CD4-positive, alpha-beta T cell treated with Interleukin-12 subunit alpha and Interleukin-12 subunit beta, for 1 hour (primary cell): Measurements from ENCODE around the gene CD248.
"Not testable (repeated sequence)": the region's sequence is repeated elsewhere in the genome, so short reads cannot be mapped to it uniquely, and the experiment has no call there.

Experiments
- DNase-seq: peaks from one replicate; pipeline ENCODE4 v3.0.0-alpha.2; 2020

The CD248 gene

DNA sequence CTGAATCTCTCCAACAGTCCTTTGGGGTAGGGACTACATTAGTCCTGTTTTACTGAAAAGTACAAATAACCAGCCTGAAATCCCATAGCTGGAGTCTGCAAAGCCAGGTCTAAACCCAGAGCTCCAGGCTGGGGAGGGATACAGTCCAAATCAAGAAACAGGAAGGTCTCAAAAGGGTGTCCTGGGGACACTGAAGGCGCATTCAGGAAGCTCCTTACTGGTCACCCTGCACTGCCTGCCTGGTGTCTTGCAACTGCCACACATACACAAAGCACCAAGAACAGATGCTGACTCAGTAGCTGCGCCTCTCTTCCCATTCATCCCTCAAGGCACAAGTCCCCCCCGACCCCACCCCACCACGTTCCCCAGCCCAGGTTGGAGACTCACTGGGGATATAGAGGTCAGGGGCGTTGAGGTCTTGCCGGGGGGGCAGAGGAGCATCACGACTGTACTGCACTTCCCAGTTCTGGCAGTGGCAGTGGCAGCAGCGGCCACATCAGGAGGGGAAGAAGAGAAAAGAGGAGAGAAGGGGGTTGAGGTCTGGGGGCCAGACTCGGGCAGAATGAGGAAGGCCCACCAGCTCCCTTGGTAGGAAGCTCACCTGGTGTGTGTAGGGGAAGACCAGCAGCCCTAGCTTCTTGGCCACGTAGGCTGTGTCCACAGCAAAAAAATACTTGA, 29.5 kb downstream of the CD248 start:
- DNase-seq, result no peak

GRCh38 chr11:66286699-66287098, 30.1 kb downstream of the CD248 start:
- DNase-seq, result no peak

DNA sequence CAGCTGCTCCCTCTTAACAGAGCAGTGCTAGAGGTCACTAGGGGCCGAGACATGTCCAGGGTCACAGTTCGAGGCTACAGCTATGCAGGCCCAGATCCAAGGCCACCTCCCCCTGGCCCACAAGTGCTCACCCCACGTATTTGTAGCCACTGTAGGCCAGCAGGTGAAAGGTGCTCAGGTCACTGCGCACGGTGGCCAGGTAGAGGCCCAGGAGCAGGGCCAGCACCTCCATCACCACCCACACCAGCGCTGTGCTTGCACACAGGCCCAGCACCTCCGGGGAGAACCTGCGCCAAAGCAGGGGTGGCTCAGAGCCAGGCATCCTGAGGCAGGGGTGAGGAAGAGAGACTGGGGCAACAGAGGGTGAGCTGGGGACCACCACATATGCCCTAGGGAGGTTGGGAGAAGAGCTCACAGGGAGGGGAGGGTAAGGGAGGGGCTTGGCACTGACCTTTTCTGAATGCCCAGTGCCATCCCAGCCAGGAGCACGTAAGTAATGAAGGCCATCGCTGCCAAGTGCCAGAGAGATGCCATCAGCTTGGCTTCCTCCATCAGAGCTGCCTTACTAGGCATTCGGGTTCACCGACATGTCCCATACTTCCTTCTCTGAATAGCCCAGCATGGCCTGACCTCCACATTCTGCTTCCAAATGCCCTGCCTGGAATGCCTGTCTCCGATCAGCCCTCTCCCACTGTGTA, 31.4 kb downstream of the CD248 start:
- DNase-seq, result no peak

DNA sequence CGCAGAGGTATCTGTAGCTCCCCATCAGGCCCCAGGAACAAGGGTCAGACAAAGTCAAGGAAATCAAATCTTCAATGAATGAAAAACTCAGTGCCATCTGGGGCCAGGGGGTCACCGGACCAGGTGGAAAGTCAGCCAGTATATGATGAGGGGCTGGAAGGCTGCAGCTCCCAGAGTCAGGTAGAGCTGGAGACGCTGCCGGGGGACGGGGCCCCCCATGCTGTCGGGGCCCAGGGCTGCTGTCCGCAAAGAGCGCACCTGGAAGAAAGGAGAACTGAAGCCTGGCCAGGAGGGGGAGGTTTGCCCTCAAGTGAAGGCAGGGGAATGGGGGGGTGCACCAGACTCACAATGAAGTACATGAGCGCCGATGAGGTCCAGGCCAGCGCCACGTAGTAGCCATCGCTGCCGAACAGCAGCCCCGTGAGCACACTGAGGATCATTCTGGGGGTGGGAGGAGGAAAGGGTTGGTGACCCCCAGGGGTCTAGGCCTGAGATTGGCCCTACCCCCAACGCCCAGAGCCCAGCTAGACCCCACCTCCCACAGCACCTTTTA, 32.2 kb downstream of the CD248 start:
- no peak for DNase-seq

- no peak for DNase-seq
Measured at GRCh38 chr11:66283461-66284105, 33.3 kb downstream of the CD248 start.

GRCh38 chr11:66282468-66283455, 34.1 kb downstream of the CD248 start:
- DNase-seq, result peak; percentile 99

- no peak for DNase-seq
Measured at GRCh38 chr11:66281776-66282467, 34.9 kb downstream of the CD248 start.

GRCh38 chr11:66281001-66281400, 35.8 kb downstream of the CD248 start:
- no peak for DNase-seq

DNA sequence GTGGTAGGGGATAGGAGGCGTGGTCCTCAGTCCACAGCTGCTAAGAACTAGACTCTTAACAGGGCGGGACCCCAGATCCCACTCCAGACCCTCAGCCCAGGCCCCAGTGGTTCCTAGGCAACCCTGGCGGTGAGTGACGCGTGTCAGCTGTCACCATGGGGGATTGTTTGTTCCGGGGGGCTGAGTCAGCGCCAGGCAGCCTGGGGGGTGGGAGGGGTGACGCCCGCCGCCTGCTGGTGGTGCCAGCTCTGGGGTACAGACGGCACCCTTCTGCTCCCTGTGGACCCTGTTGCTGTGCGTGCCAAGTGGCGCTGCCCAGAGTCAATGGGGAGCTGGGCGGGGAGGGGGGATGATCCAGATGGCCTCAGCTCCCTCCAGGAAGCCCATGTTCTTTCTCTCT, 36.4 kb downstream of the CD248 start:
- DNase-seq, result no peak

- DNase-seq, result no peak
Measured at GRCh38 chr11:66279092-66279734, 37.6 kb downstream of the CD248 start.

DNA sequence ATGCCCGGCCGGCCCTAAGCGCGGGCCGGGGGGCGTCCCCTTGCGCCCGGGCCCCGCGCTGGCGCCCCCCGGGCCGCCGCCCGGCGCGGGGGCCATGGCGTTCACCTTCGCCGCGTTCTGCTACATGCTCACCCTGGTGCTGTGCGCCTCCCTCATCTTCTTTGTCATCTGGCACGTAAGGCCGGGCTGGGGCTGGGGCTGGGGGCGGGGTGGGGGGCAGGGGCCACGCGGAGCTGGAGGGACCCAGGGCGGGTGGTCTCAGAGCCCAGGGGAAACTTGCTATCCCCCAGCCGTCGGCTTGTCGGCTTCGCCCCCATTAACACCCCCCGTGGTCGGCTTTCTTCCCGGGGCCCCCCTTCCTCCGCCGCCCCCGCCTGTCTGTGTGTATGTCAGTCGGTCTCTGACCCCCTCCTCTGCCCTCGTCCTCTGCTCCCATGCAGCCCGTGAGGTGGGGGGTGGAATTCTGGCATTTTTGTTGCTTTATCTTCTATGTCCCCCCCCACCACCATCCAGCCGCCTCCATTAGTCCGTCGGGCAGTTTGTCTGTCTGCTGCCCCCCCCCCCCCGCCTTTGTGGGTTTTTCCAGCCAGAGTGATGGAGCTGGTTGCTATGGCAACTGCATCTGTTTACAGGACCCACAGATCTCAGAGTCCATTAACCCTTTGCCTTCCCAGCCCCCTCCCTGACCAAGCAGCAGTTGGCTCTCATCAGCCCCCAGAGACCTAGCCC, 38.3 kb downstream of the CD248 start:
- DNase-seq, result peak; percentile 68

DNA sequence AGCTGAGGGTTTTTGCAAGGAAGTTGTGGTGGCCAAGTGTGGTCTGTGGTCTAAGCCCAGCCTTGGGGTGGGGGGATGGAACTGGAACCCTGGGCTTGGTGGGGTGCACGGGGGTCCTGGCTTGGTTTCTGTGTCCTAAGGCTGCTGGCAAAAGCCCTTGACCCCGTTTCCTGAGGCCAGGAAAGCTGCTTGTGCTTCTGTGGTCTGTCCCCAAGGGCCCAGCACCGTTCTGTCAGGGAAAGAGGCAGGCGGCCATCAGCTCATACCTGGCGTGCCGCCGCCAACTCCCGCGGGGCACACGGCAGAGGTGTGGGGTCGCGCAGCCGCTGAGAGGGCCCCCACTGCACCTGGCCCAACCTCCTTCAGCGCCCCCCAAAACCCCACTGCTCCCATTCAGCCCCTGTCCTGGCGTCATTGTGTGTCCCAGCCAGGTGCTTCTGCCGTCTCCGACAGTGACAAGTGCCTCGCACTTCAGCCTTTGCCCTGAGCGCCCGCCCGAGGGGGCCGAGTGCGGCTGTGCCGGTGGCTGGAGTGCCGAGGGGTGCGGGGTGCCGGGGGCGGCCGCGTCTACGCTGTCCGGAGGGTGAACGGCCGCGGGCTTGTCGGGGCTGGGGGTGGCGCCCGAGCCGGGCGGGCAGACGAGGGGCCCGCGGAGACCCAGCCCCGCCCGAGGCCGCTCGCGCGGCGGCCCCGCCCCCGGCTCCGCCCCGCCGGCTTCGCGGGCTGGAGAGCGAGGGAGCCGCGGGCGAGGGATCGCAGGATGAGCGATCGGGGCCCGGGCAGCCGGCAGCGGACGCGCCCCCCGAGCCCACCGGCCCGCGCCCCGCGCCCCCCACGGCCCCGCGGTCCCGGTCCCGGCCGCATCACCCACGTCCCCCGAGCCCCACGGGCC, 39.1 kb downstream of the CD248 start, which contains the start of gene CNIH2:
TSS of gene CNIH2 (plus strand) at position 705 of the 892 bp plus-strand sequence. CDS start 282 bp downstream, outside the sequence.
- peak; percentile 63 for DNase-seq

DNA sequence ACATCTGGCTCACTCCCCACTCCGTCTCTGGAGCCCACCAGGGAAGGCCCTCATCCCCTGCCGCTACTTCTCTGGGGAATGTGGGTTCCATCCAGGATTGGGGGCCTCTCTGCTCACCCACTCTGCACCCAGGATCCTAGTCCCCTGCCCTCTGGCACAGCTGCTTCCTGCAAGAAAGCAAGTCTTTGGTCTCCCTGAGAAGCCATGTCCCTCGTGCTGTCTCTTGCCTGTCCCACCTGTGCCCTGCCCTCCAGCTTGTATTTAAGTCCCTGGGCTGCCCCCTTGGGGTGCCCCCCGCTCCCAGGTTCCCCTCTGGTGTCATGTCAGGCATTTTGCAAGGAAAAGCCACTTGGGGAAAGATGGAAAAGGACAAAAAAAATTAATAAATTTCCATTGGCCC, 39.8 kb downstream of the CD248 start:
- not testable (repeated sequence) for DNase-seq

GRCh38 chr11:66276619-66277018, 40.2 kb downstream of the CD248 start:
- not testable (repeated sequence) for DNase-seq

DNA sequence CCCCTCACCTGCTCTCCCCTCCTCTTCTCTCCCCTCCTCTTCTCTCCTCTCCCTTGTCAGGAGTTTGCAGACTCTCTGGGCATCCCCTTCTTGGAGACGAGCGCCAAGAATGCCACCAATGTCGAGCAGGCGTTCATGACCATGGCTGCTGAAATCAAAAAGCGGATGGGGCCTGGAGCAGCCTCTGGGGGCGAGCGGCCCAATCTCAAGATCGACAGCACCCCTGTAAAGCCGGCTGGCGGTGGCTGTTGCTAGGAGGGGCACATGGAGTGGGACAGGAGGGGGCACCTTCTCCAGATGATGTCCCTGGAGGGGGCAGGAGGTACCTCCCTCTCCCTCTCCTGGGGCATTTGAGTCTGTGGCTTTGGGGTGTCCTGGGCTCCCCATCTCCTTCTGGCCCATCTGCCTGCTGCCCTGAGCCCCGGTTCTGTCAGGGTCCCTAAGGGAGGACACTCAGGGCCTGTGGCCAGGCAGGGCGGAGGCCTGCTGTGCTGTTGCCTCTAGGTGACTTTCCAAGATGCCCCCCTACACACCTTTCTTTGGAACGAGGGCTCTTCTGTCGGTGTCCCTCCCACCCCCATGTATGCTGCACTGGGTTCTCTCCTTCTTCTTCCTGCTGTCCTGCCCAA, 40.7 kb downstream of the CD248 start:
- DNase-seq, result no peak

DNA sequence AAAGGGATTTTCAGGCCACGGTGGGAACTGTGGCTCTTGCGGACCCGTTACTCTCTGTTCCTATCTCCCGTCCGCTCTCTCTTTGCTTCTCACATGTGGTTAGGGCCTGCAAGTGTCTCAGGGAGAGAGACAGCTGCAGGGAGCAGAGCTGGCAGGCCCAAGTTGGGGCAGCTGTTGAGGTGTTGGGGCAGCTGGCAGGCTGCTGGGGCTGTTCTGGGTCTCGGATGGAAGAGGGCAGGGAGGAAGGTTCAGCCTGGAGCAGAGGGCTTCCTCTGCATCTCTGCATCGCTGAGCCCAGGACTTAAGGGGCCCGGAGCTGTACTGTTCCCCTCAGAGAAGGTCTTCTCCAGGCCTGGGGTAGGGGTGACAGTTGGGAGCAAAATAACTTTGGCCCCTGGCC, 41.4 kb downstream of the CD248 start:
- DNase-seq, result no peak

GRCh38 chr11:66274219-66274618, 42.6 kb downstream of the CD248 start:
- DNase-seq, result no peak

GRCh38 chr11:66272596-66272995, 44.2 kb downstream of the CD248 start:
- DNase-seq, result peak; percentile 55

GRCh38 chr11:66271816-66272215, 45.0 kb downstream of the CD248 start:
- no peak for DNase-seq
